ENCODE data around the gene CENPO. TPM values are rescaled to one million over a fixed set of nuclear protein-coding genes. Genes with fewer than 3 reads are reported as not detected.

Gene CENPO
- total RNA-seq, 1 experiment from 2014 or later, result 38.6 TPM

DNA sequence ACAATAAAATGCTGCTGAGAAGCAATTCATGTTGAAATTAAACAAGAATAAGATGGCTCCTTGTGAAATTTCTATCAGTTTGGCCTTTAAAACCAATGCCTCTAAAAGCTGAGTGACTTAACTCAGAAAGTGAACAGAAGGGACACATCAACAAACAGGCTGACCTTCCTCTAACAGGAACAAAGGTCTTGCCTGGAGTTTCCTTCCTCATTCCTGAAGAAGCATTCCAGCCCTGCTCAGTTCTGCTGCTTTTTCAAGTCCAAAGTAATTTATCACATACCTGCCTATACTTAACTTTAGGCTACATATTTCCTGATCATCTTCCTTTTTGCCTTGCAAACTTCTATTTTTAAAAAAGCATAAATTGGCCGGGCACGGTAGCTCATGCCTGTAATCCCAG is 14.1 kb upstream of the CENPO start:
- no peak overlapping the region for H3K27ac Mint-ChIP-seq
- ChIA-PET POLR2A (interaction anchor here (0.6 to 0.7 kb wide), 2 partner anchors 141 to 387 kb away, joined by 4 read pairs; no protein-coding TSS in a partner anchor), CTCF (interaction anchor here (0.9 to 1.6 kb wide), 3 partner anchors 12 to 753 kb away, joined by 3 to 6 read pairs (median 4); no protein-coding TSS in a partner anchor)
- TF ChIP-seq, protein P1, sequence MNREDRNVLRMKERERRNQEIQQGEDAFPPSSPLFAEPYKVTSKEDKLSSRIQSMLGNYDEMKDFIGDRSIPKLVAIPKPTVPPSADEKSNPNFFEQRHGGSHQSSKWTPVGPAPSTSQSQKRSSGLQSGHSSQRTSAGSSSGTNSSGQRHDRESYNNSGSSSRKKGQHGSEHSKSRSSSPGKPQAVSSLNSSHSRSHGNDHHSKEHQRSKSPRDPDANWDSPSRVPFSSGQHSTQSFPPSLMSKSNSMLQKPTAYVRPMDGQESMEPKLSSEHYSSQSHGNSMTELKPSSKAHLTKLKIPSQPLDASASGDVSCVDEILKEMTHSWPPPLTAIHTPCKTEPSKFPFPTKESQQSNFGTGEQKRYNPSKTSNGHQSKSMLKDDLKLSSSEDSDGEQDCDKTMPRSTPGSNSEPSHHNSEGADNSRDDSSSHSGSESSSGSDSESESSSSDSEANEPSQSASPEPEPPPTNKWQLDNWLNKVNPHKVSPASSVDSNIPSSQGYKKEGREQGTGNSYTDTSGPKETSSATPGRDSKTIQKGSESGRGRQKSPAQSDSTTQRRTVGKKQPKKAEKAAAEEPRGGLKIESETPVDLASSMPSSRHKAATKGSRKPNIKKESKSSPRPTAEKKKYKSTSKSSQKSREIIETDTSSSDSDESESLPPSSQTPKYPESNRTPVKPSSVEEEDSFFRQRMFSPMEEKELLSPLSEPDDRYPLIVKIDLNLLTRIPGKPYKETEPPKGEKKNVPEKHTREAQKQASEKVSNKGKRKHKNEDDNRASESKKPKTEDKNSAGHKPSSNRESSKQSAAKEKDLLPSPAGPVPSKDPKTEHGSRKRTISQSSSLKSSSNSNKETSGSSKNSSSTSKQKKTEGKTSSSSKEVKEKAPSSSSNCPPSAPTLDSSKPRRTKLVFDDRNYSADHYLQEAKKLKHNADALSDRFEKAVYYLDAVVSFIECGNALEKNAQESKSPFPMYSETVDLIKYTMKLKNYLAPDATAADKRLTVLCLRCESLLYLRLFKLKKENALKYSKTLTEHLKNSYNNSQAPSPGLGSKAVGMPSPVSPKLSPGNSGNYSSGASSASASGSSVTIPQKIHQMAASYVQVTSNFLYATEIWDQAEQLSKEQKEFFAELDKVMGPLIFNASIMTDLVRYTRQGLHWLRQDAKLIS (CRISPR knock-in tag; IDR thresholded peaks at IDR 0.05; ENCODE audit: borderline replicate concordance), result no peak
- TF ChIP-seq, protein P2, sequence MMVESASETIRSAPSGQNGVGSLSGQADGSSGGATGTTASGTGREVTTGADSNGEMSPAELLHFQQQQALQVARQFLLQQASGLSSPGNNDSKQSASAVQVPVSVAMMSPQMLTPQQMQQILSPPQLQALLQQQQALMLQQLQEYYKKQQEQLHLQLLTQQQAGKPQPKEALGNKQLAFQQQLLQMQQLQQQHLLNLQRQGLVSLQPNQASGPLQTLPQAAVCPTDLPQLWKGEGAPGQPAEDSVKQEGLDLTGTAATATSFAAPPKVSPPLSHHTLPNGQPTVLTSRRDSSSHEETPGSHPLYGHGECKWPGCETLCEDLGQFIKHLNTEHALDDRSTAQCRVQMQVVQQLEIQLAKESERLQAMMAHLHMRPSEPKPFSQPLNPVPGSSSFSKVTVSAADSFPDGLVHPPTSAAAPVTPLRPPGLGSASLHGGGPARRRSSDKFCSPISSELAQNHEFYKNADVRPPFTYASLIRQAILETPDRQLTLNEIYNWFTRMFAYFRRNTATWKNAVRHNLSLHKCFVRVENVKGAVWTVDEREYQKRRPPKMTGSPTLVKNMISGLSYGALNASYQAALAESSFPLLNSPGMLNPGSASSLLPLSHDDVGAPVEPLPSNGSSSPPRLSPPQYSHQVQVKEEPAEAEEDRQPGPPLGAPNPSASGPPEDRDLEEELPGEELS (CRISPR knock-in tag; IDR thresholded peaks at IDR 0.05), result no peak
- TF ChIP-seq ZNF423 (CRISPR knock-in tag; IDR thresholded peaks at IDR 0.05) (no peak), ZNF219 (CRISPR knock-in tag; IDR thresholded peaks at IDR 0.05; ENCODE audit: borderline replicate concordance) (no peak), ATF1 (CRISPR knock-in tag; IDR thresholded peaks at IDR 0.05) (no peak), NR3C1 (CRISPR knock-in tag; conservative IDR thresholded peaks at IDR 0.05; ENCODE audit: low read depth) (no peak), NFE2L1 (CRISPR knock-in tag; IDR thresholded peaks at IDR 0.05) (no peak), TP53 (CRISPR knock-in tag; IDR thresholded peaks at IDR 0.05) (no peak), FOXP1 (CRISPR knock-in tag; IDR thresholded peaks at IDR 0.05; ENCODE audit: borderline replicate concordance) (no peak), CREB1 (CRISPR knock-in tag; IDR thresholded peaks at IDR 0.05) (no peak), NFYB (CRISPR knock-in tag; conservative IDR thresholded peaks at IDR 0.05; ENCODE audit: low read depth) (no peak), CREM (CRISPR knock-in tag; IDR thresholded peaks at IDR 0.05) (no peak)
- TF ChIP-seq, protein P3, sequence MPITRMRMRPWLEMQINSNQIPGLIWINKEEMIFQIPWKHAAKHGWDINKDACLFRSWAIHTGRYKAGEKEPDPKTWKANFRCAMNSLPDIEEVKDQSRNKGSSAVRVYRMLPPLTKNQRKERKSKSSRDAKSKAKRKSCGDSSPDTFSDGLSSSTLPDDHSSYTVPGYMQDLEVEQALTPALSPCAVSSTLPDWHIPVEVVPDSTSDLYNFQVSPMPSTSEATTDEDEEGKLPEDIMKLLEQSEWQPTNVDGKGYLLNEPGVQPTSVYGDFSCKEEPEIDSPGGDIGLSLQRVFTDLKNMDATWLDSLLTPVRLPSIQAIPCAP (CRISPR knock-in tag; IDR thresholded peaks at IDR 0.05), result no peak
- TF ChIP-seq, protein P4, sequence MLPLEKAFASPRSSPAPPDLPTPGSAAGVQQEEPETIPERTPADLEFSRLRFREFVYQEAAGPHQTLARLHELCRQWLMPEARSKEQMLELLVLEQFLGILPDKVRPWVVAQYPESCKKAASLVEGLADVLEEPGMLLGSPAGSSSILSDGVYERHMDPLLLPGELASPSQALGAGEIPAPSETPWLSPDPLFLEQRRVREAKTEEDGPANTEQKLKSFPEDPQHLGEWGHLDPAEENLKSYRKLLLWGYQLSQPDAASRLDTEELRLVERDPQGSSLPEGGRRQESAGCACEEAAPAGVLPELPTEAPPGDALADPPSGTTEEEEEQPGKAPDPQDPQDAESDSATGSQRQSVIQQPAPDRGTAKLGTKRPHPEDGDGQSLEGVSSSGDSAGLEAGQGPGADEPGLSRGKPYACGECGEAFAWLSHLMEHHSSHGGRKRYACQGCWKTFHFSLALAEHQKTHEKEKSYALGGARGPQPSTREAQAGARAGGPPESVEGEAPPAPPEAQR (CRISPR knock-in tag; IDR thresholded peaks at IDR 0.05), result no peak
- TF ChIP-seq, protein P5, sequence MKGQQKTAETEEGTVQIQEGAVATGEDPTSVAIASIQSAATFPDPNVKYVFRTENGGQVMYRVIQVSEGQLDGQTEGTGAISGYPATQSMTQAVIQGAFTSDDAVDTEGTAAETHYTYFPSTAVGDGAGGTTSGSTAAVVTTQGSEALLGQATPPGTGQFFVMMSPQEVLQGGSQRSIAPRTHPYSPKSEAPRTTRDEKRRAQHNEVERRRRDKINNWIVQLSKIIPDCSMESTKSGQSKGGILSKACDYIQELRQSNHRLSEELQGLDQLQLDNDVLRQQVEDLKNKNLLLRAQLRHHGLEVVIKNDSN (CRISPR knock-in tag; IDR thresholded peaks at IDR 0.05), result no peak
- TF ChIP-seq, protein P6, sequence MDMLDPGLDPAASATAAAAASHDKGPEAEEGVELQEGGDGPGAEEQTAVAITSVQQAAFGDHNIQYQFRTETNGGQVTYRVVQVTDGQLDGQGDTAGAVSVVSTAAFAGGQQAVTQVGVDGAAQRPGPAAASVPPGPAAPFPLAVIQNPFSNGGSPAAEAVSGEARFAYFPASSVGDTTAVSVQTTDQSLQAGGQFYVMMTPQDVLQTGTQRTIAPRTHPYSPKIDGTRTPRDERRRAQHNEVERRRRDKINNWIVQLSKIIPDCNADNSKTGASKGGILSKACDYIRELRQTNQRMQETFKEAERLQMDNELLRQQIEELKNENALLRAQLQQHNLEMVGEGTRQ (CRISPR knock-in tag; IDR thresholded peaks at IDR 0.05), result no peak
- H3K36me3 Mint-ChIP-seq, result peaks cover 3% of the 10 kb centered on the region
- no peaks in the 10 kb centered on the region for H3K27me3 Mint-ChIP-seq (ENCODE audit: low read depth)
- peaks cover 20% of the 10 kb centered on the region for H3K4me1 Mint-ChIP-seq
- H3K4me3 Mint-ChIP-seq, result no peak overlapping the region
- ATAC-seq, result peak; percentile 30; the same call in 1 of the 2 replicates
- peaks cover 10% of the 10 kb centered on the region for H3K9me3 Mint-ChIP-seq
- DNase-seq (ENCODE audit: low spot score), result no peak
